Measurements from ENCODE around the gene PLA2G2E. TPM values are rescaled to one million over a fixed set of nuclear protein-coding genes. Genes with fewer than 3 reads are reported as not detected.
A peak's percentile ranks its signal among the peaks of the same experiment; 100 is the strongest.
"Not testable (repeated sequence)": the region's sequence is repeated elsewhere in the genome, so short reads cannot be mapped to it uniquely, and the experiment has no call there.

Gene PLA2G2E
- polyA plus RNA-seq, 1 donor from 2014 or later = not detected

GRCh38 chr1:19882111-19883071 lies 41.0 kb downstream of the PLA2G2E start, which contains the start of gene OTUD3:
TSS of gene OTUD3 (plus strand) at chr1:19882395. CDS start at chr1:19882514, 119 bp downstream.
- Mint-ChIP-seq H3K4me3 (peak within 1 kb of the TSS; percentile 87 to 94 (median 88)), H3K9me3 (peaks cover 0 to 3% (median 0%) of the 10 kb centered on the region in 3 donors), H3K4me1 (peaks cover 15 to 22% (median 18%) of the 10 kb centered on the region in 3 donors), H3K27me3 (peaks cover 2% of the 10 kb centered on the region), H3K36me3 (no peaks in the 10 kb centered on the region), H3K27ac (peak within 1 kb of the TSS; percentile 57 to 93 (median 71))

GRCh38 chr1:19880841-19881240 lies 42.6 kb downstream of the PLA2G2E start:
- H3K9me3 Mint-ChIP-seq, H3K36me3 Mint-ChIP-seq, H3K27me3 Mint-ChIP-seq: not testable (repeated sequence)
- Mint-ChIP-seq H3K4me1 (peaks cover 15 to 21% (median 18%) of the 10 kb centered on the region in 3 donors), H3K27ac (peak overlapping the region in 1 of 3 donors; percentile 27), H3K4me3 (peak overlapping the region in 1 of 4 donors; percentile 53)

GRCh38 chr1:19879661-19880060 lies 43.8 kb downstream of the PLA2G2E start:
- Mint-ChIP-seq H3K4me3 (no peak overlapping the region), H3K27me3 (peaks cover 7% of the 10 kb centered on the region), H3K27ac (no peak overlapping the region), H3K36me3 (no peaks in the 10 kb centered on the region), H3K9me3 (peaks cover 0 to 3% (median 0%) of the 10 kb centered on the region in 3 donors), H3K4me1 (peaks cover 14 to 18% (median 15%) of the 10 kb centered on the region in 3 donors)

- H3K9me3 Mint-ChIP-seq = peaks cover 0 to 4% (median 0%) of the 10 kb centered on the region in 3 donors
- H3K4me3 Mint-ChIP-seq = no peak overlapping the region
- H3K36me3 Mint-ChIP-seq = no peaks in the 10 kb centered on the region
- H3K27ac Mint-ChIP-seq = no peak overlapping the region
- peaks cover 10 to 16% (median 15%) of the 10 kb centered on the region in 3 donors for H3K4me1 Mint-ChIP-seq
- H3K27me3 Mint-ChIP-seq = peaks cover 7% of the 10 kb centered on the region
Observed at GRCh38 chr1:19879227-19879626, 44.2 kb downstream of the PLA2G2E start.

DNA sequence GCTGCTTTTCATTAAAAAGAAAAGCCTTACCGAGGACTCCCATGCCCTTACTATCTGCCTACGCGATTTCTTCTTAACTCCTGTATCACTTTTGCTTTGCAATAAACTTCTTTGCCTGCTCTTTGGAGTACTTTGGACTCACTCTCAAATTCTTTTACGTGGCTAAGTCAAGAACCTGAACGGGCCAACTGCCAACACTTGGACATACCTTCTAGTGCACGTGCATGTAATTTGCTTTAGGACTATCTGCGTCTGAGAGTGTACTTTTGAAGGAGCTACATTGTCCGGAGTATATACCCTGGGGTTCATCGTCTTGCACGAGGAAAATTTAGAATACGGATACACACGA lies 44.8 kb downstream of the PLA2G2E start:
- Mint-ChIP-seq H3K4me3 (no peak overlapping the region), H3K27me3 (peaks cover 7% of the 10 kb centered on the region), H3K9me3 (peaks cover 0 to 4% (median 0%) of the 10 kb centered on the region in 3 donors), H3K4me1 (peaks cover 5 to 13% (median 10%) of the 10 kb centered on the region in 3 donors), H3K36me3 (no peaks in the 10 kb centered on the region), H3K27ac (no peak overlapping the region)

DNA sequence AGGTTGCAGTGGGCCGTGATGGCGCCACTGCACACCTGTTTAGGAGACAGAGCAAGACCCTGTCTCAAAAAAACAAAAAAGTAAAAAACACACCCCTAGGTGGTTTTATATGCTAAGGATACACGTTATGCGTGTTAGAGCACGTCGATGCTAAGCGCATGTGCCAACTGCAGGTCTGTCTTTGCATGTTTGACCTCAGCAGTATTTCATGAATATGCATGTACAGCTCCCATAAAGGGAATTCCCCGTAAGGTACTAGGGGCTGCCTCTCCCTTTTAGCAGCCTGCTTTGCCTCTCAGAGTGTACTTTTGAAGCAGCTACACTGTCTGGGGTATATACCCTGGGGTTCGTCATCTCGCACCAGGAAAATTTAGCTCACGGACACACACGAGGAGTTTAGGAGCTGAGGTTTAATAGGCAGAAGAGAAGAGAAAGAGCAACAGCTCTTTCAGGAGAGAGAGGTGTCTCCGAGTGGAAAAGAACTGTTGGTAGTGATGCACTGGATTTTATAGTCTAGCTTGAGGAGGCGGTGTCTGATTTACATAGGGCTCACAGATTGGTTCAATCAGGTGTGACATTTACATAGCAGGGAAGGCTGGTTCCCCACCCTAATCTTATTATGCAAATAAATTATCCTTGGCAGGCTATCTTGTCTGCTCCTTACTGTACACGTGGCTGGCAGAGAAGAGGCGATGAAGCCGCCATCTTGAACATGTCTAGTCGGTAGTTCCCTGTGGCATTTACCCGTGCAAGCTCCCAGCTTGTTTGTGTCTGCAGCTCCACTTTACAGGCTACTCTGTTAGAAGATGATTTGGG lies 45.4 kb downstream of the PLA2G2E start:
- Mint-ChIP-seq H3K4me3 (no peak overlapping the region), H3K36me3 (no peaks in the 10 kb centered on the region), H3K9me3 (peaks cover 0 to 4% (median 0%) of the 10 kb centered on the region in 3 donors), H3K27me3 (peaks cover 7% of the 10 kb centered on the region), H3K4me1 (peaks cover 5 to 7% (median 6%) of the 10 kb centered on the region in 3 donors), H3K27ac (no peak overlapping the region)

DNA sequence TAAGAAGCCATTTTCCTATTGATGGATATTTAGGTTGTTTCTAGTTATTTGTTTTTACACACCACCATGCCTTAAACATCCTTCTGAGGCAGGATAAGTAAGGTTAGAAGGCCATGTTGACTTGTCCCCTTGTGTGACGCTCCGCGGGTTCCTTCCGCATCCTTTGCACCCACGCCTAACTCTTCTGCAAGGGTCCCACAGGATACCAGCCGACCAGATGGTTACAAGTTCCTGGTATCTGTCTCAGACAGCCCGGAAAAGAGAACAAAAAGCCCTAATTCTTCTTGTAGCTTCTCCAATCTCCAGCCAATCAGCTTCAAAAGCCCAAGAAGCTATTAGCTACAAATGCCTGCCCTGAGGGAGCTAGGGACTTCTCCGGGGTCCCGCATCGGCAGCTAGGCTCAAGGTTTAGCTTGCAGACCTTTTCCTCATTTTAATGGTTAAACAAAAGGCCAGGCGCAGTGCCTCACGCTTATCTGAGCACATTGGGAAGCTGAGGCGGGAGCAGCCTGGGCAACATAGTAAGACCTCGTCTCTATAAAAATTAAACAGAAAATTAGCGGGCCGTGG lies 46.2 kb downstream of the PLA2G2E start:
- H3K36me3 Mint-ChIP-seq = no peaks in the 10 kb centered on the region
- H3K4me3 Mint-ChIP-seq = no peak overlapping the region

DNA sequence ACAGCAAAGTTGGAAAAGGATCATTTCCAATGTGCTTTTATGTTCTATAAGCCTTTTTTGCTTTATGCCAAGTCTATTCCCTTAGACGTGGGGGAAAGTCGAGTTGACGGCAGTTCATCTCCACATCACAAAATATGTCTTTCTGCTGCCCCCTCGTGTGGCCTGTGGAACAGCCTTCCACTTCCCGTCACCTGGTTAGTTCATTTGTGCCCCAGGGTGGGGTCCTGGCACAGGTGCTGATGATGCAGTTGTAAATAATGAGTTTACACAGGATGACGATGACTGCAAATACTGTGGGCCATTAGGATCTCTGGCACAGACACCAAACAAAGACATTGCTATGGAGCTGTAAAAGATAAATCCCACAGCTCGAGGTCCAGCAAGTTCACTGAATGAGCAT lies 51.2 kb downstream of the PLA2G2E start:
- H3K9me3 Mint-ChIP-seq = peaks cover 0 to 2% (median 0%) of the 10 kb centered on the region in 3 donors
- peaks cover 0 to 3% (median 0%) of the 10 kb centered on the region in 3 donors for H3K4me1 Mint-ChIP-seq
- no peak overlapping the region for H3K27ac Mint-ChIP-seq
- no peak overlapping the region for H3K4me3 Mint-ChIP-seq
- peaks cover 22% of the 10 kb centered on the region for H3K27me3 Mint-ChIP-seq
- H3K36me3 Mint-ChIP-seq = no peaks in the 10 kb centered on the region

More for the DNA sequence above, 46.2 kb downstream of the PLA2G2E start:
- H3K27me3 Mint-ChIP-seq = peaks cover 9% of the 10 kb centered on the region
- H3K4me1 Mint-ChIP-seq = peaks cover 2 to 6% (median 5%) of the 10 kb centered on the region in 3 donors
- H3K27ac Mint-ChIP-seq = no peak overlapping the region
- H3K9me3 Mint-ChIP-seq = peaks cover 0 to 4% (median 0%) of the 10 kb centered on the region in 3 donors

Other genes starting within 250 kb of the PLA2G2E start
- gene TMCO4, start 123.7 kb downstream of the PLA2G2E start, polyA plus RNA-seq = 21.7 TPM
- gene RNF186, start 108.3 kb downstream of the PLA2G2E start, polyA plus RNA-seq = not detected
- 2.9 TPM for gene OTUD3, start 41.2 kb downstream of the PLA2G2E start, polyA plus RNA-seq
- gene PLA2G2A, start 56.0 kb upstream of the PLA2G2E start, polyA plus RNA-seq = not detected
- gene PLA2G5, start 146.6 kb upstream of the PLA2G2E start, polyA plus RNA-seq = not detected
- gene PLA2G2D, start 195.9 kb upstream of the PLA2G2E start, polyA plus RNA-seq = 10.1 TPM
- not detected for gene PLA2G2F, start 215.7 kb upstream of the PLA2G2E start, polyA plus RNA-seq